ENCODE measurements around the gene TENM4. TPM values are rescaled to one million over a fixed set of nuclear protein-coding genes. Genes with fewer than 3 reads are reported as not detected.

TENM4 gene
- total RNA-seq, 4 donors from 2014 or later = 4.0 to 14.6 (median 4.5) TPM

DNA sequence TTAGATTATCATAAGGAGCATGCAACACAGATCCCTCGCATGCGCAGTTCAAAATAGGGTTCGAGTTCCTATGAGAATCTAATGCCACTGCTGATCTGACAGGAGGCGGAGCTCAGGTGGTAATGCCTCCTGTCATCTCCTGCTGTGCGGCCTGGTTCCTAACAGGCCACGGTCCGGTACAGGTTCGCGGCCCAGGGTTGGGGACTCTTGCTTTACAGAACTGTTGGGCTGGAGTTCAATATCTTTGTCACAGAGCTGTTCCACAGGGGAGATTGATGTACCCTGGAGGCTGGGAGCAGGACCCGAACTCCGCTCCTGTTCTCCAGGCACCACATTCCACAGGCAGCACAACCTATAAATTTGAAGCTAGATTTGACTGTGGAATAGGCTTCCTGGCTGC, 508.1 kb downstream of the TENM4 start:
- TF ChIP-seq, protein P1, sequence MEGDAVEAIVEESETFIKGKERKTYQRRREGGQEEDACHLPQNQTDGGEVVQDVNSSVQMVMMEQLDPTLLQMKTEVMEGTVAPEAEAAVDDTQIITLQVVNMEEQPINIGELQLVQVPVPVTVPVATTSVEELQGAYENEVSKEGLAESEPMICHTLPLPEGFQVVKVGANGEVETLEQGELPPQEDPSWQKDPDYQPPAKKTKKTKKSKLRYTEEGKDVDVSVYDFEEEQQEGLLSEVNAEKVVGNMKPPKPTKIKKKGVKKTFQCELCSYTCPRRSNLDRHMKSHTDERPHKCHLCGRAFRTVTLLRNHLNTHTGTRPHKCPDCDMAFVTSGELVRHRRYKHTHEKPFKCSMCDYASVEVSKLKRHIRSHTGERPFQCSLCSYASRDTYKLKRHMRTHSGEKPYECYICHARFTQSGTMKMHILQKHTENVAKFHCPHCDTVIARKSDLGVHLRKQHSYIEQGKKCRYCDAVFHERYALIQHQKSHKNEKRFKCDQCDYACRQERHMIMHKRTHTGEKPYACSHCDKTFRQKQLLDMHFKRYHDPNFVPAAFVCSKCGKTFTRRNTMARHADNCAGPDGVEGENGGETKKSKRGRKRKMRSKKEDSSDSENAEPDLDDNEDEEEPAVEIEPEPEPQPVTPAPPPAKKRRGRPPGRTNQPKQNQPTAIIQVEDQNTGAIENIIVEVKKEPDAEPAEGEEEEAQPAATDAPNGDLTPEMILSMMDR (IDR thresholded peaks at IDR 0.05; ENCODE audit: low read depth) = no peak

DNA sequence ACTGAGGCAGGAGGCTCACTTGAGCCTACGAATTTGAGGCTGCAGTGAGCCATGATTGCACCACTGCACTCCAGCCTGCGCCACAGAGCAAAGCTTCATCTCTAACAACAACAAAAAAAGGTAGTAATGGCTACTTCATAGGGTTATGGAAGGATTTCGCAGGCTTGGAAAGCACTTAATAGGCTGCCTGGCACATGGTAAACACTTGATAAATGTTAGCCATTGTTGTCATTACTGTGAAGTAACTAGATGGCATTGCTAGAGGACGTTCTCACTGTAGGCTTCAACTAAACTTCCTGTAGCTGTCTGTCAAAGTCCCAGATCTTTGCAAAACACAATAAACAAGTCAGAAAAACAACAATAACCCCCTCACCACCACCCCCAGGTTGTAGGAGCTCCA, 508.9 kb downstream of the TENM4 start:
- TF ChIP-seq, protein P1 (IDR thresholded peaks at IDR 0.05; ENCODE audit: low read depth) = no peak

DNA sequence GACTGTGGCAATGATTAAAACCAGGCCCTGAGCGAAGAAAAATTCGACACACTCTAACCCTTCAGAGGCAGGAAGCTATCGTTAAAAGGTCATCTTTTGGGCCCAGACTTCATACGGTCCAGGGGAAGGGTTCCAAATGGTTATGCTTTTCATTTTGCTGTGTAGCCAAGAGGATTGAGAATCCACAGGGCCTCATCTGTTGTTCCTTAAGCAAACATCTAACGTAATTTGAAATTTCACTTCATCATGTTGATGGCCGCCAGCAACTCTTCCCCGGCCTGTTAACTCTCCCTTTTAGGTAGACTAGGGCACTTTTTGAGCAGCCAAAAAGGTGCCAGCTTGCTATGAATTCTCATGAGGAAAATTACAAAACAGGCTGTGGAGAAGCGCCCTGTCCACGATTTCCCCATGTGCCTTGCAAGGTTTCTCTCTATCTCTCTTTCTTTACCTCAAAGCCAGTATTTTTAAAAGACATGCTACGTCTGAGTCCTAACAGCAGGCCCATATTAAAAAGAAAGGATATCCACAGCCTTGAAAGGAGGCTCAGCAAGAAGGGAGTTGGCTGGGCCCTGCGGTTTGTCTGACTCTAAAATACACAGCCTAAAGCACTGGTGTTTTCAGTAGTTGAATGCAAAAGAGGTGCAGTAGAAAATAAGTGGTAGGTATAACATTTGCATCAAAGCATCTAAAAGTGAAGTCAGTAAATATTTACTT, 509.9 kb downstream of the TENM4 start:
- TF ChIP-seq, protein P1 (IDR thresholded peaks at IDR 0.05; ENCODE audit: low read depth) = no peak

DNA sequence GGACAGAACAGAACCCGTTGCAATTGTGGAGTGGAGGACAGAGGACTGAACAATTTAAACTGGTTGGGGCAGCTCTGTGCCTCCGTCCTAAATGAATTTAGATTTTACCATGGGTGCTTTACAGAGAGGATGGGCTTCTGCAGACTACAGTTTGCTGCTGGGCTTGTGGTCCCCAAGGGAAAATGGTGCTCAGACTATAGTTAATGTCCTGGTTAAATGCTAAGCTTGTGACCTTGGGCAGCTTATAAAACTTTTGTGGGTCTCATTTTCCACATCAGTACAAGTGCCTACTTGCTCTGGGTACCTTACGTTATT, 511.0 kb downstream of the TENM4 start:
- TF ChIP-seq, protein P1 (IDR thresholded peaks at IDR 0.05; ENCODE audit: low read depth) = no peak

DNA sequence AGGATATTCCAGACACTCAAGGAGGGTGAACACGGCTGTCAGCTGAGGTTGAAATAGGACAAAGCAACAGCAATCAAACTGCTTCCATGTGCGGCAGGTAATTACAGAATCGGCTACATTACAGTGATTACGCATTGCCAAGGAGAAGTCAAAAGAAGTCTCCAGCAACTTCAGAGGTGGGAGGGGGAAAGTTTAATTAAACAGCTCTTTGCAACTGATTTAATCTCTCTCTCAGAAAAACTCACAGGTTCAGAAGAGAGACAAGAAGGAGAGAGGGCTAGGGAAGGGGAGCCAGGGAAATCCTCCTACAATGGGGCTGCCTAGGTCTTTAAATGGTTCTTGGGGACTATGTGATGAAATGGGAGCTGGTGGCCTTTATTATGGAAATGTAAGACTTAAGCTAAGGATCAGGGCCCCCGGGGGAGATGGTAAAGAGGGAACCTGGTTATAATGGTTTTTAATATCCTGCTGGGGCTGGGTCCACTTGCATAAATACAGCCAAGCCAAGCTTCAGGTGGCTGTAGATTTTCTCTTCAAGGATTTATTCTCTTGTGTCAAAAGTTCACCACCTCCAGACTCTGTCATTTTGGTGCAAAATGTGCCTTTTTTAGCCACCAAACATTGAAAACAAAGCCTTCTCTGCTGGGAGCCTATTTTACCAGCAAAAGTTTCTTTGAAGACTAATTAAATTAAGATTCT, 511.5 kb downstream of the TENM4 start:
- TF ChIP-seq, protein P1 (IDR thresholded peaks at IDR 0.05; ENCODE audit: low read depth) = no peak

DNA sequence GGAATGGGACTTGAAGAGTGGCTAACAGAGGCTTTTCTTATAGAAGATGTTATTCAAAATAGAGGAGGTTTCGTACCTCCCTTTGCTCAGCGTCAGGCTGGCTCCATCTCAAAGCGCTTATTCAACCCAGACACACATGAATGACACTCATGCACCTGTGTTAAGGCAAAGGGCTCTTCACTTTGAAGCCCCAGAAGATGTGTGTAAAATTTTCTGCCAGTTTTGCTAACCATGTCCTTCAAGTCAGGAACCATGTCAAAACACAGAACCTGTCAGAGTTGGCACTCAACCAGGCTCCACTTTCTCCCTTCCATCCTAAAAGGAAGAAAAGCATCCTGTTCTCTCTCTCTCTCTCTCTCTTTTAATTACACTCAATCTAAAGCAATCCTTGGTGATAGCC, 513.3 kb downstream of the TENM4 start:
- TF ChIP-seq, protein P1 (IDR thresholded peaks at IDR 0.05; ENCODE audit: low read depth) = no peak

DNA sequence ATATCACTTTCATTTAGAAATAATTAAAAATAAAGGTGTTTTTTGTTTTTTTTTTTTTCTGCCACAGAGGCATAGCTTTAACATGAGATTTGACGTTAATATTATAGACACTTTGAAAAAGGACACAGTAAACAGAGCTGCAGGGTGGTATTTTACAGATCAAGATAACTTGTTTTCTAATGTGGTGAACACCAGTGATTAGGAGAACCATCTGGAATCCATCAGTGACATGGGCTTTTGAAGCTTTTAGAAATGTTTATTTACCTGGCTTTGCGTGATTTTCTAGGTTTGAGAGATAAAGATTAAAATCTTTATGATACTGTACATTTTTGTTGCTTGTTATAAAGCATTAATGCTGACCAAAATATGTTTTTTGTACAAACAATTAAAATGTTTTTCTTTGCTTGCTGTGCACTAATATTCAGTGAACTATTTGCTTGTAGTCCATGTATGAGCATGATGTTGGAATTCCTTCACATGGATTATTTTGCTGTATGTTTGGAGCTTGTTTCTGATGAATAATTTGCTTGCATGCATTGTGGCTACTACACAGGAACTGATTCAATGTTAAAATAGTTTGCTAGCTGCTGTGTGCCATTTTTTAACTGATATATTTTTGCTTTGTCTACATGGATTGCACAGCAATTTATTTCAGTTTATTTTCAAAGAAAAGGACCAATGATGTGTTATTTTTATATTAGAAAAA, 514.0 kb downstream of the TENM4 start:
- TF ChIP-seq, protein P1 (IDR thresholded peaks at IDR 0.05; ENCODE audit: low read depth) = no peak

Data from subcutaneous adipose tissue (tissue), 4 donors.